Nephron (organoid): ENCODE data around the gene ATAD2B.
A peak's percentile ranks its signal among the peaks of the same experiment; 100 is the strongest.

Experiments used
- H3K27ac Mint-ChIP-seq, 3 experiments: 2 replicates each; pipeline ENCODE4 v1.8.0; 2020; ENCODE audit warnings: mixed read lengths in 3 of 3, mild to moderate bottlenecking in 2 of 3, moderate library complexity in 1 of 3
- H3K27me3 Mint-ChIP-seq: 2 replicates; pipeline ENCODE4 v1.8.0; 2021; ENCODE audit warnings: low read depth, mild to moderate bottlenecking, moderate library complexity, mixed read lengths
- H3K36me3 Mint-ChIP-seq: 2 replicates; pipeline ENCODE4 v1.8.0; 2020; ENCODE audit warnings: low read depth, mixed read lengths
- H3K4me1 Mint-ChIP-seq: 2 replicates; pipeline ENCODE4 v1.8.0; 2020; ENCODE audit warnings: mixed read lengths
- H3K4me3 Mint-ChIP-seq, 3 experiments: 2 replicates each; pipeline ENCODE4 v1.8.0; 2020; ENCODE audit warnings: mild to moderate bottlenecking in 3 of 3, mixed read lengths in 3 of 3, moderate library complexity in 2 of 3
- H3K9me3 Mint-ChIP-seq: 2 replicates; pipeline ENCODE4 v1.8.0; 2020; ENCODE audit warnings: mixed read lengths
- TF ChIP-seq, protein P1 (sequence below), 3 experiments: fragments of 200-600 bp; sonication (generic); IDR thresholded peaks; one replicate each; pipeline ENCODE4 v1.5.0; 2021; ENCODE audit warnings: antibody characterized with exemption in 3 of 3; ENCODE audit not compliant: unreplicated experiment in 3 of 3

Gene ATAD2B

GRCh38 chr2:23762141-23762540 is 164.8 kb downstream of the ATAD2B start:
- Mint-ChIP-seq H3K27ac (peak overlapping the region in 1 of 3 experiments; percentile 25), H3K4me3 (no peak overlapping the region), H3K9me3 (no peaks in the 10 kb centered on the region), H3K36me3 (peaks cover 27% of the 10 kb centered on the region), H3K4me1 (peaks cover 10% of the 10 kb centered on the region), H3K27me3 (no peaks in the 10 kb centered on the region)
- TF ChIP-seq, protein P1, sequence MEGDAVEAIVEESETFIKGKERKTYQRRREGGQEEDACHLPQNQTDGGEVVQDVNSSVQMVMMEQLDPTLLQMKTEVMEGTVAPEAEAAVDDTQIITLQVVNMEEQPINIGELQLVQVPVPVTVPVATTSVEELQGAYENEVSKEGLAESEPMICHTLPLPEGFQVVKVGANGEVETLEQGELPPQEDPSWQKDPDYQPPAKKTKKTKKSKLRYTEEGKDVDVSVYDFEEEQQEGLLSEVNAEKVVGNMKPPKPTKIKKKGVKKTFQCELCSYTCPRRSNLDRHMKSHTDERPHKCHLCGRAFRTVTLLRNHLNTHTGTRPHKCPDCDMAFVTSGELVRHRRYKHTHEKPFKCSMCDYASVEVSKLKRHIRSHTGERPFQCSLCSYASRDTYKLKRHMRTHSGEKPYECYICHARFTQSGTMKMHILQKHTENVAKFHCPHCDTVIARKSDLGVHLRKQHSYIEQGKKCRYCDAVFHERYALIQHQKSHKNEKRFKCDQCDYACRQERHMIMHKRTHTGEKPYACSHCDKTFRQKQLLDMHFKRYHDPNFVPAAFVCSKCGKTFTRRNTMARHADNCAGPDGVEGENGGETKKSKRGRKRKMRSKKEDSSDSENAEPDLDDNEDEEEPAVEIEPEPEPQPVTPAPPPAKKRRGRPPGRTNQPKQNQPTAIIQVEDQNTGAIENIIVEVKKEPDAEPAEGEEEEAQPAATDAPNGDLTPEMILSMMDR (IDR thresholded peaks at IDR 0.05; ENCODE audit: unreplicated experiment in 3 of 3), result no peak

DNA sequence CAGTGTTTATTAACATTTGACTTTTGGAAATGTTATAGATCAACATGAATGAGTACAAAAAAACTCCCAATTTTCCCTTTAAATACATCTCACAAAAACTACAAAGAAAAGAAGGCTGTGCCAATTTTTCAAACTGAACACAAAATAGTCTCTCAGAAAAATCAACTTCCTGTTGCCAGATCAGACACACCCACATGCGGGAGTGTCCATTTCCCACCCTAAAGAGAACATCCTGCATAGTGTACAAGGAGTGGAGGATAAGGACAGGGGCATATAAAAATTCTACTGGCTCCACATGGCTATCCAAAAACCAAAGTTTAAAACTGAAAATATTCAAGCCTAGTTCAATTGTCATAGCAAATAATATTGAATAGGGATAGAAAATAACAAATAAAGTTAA is 165.3 kb downstream of the ATAD2B start:
- Mint-ChIP-seq H3K27me3 (no peaks in the 10 kb centered on the region), H3K9me3 (no peaks in the 10 kb centered on the region), H3K4me1 (peaks cover 15% of the 10 kb centered on the region), H3K4me3 (no peak overlapping the region), H3K36me3 (peaks cover 32% of the 10 kb centered on the region), H3K27ac (peak overlapping the region in 1 of 3 experiments; percentile 14)
- TF ChIP-seq, protein P1 (IDR thresholded peaks at IDR 0.05; ENCODE audit: unreplicated experiment in 3 of 3), result no peak

GRCh38 chr2:23760736-23761135 is 166.2 kb downstream of the ATAD2B start:
- Mint-ChIP-seq H3K27ac (peak overlapping the region in 1 of 3 experiments; percentile 24), H3K9me3 (no peaks in the 10 kb centered on the region), H3K36me3 (peaks cover 38% of the 10 kb centered on the region), H3K27me3 (no peaks in the 10 kb centered on the region), H3K4me1 (peaks cover 21% of the 10 kb centered on the region), H3K4me3 (no peak overlapping the region)
- TF ChIP-seq, protein P1 (IDR thresholded peaks at IDR 0.05; ENCODE audit: unreplicated experiment in 3 of 3), result peak; percentile 27 to 67 (median 41)

- H3K36me3 Mint-ChIP-seq, result peaks cover 52% of the 10 kb centered on the region
Measured at GRCh38 chr2:23757686-23758433, 169.1 kb downstream of the ATAD2B start.

GRCh38 chr2:23756593-23757292 is 170.2 kb downstream of the ATAD2B start:
- TF ChIP-seq, protein P1 (IDR thresholded peaks at IDR 0.05; ENCODE audit: unreplicated experiment in 3 of 3), result no peak
- H3K36me3 Mint-ChIP-seq, result peaks cover 62% of the 10 kb centered on the region
- H3K9me3 Mint-ChIP-seq, result no peaks in the 10 kb centered on the region
- peak overlapping the region in 1 of 3 experiments; percentile 7 for H3K27ac Mint-ChIP-seq
- H3K4me1 Mint-ChIP-seq, result peaks cover 23% of the 10 kb centered on the region
- no peaks in the 10 kb centered on the region for H3K27me3 Mint-ChIP-seq
- H3K4me3 Mint-ChIP-seq, result no peak overlapping the region

More at GRCh38 chr2:23757686-23758433, 169.1 kb downstream of the ATAD2B start:
- H3K4me1 Mint-ChIP-seq, result peaks cover 23% of the 10 kb centered on the region
- TF ChIP-seq, protein P1 (IDR thresholded peaks at IDR 0.05; ENCODE audit: unreplicated experiment in 3 of 3), result no peak
- H3K4me3 Mint-ChIP-seq, result no peak overlapping the region
- no peaks in the 10 kb centered on the region for H3K27me3 Mint-ChIP-seq
- H3K9me3 Mint-ChIP-seq, result no peaks in the 10 kb centered on the region
- H3K27ac Mint-ChIP-seq, result no peak overlapping the region
